Medulla oblongata (tissue), 1 donor: ENCODE results near the gene MED13L.
A peak's percentile ranks its signal among the peaks of the same experiment; 100 is the strongest.
"Not testable (repeated sequence)": the region's sequence is repeated elsewhere in the genome, so short reads cannot be mapped to it uniquely, and the experiment has no call there.

ENCODE experiments used
- DNase-seq: peaks from one replicate; pipeline ENCODE4 v3.0.0-alpha.2; 2015; ENCODE audit errors: extremely low spot score

The MED13L gene

DNA sequence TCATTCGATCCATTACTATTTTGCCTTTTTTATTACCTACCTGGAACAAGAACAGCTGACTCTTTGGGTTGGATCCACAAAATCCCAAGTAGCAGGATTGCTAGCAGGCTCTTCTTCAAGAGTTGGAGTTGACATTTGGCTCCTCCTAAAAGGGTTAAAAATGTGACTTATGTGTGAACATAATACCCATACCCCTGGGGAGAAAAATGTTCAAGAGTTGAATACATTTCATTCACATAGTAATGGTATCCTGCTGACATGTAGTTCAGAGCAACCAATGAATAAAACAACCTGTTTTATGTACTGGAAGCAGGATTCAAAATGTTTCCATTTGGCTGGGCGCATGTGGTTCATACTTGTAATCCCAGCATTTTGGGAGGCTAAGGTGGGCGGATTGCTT lies 264.7 kb downstream of the MED13L start:
- no peak for DNase-seq

GRCh38 chr12:116011217-116011616 lies 266.3 kb downstream of the MED13L start:
- DNase-seq = no peak

DNA sequence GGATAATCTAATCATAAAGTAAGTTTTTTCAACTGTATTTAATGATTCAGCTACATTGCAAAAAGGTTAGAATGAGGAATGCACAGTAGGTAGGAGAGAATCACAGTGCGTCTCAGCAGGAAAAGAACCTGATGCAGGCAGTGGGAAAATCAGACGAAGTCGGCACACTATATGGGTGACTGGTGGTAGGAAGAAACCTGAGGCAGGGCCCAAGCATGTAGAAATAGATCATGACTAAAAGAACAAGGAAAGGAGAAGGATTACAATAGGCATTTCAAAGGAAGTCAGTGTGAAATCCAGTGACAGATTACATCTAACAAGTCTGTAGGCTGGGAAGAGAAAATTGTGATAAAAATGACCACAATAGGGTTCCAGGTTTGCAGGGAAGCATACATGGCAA lies 267.0 kb downstream of the MED13L start:
- DNase-seq = no peak

DNA sequence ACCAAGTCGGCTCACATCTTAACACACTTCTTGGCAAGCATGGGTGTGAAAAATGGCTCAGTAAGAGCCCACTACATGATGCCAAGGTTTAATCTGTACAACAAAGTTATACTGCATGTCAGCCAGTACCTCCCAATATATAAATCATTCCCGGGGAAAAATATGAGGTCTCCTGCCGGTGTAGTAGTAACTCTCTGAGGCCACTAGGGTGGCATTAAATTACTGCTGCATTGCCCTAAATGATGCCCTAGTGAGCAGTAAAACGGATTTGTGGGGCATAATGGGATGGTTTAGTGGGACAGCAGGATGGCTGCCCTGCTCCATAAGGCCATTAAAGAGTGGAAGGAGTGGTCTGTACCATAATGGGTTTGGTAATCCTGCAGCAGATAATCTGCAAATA lies 267.7 kb downstream of the MED13L start:
- DNase-seq = no peak

DNA sequence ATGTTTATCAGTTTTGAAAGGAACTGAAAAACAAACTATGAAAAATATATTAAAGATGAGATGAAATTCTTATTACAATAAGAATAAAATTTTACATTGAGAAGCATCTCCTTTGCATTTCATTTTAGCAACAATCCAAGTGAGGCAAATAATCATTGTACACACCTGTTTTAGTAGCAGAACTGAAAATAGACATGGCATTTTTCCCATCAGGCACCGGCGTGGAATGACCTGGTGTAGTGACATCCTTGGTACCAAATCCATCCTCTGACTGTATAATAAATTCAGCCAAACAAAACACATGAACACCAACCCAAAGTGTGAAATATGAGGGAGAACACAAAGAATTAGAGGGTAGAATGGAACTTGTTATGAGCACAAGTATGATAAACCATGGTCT lies 271.4 kb downstream of the MED13L start:
- no peak for DNase-seq

DNA sequence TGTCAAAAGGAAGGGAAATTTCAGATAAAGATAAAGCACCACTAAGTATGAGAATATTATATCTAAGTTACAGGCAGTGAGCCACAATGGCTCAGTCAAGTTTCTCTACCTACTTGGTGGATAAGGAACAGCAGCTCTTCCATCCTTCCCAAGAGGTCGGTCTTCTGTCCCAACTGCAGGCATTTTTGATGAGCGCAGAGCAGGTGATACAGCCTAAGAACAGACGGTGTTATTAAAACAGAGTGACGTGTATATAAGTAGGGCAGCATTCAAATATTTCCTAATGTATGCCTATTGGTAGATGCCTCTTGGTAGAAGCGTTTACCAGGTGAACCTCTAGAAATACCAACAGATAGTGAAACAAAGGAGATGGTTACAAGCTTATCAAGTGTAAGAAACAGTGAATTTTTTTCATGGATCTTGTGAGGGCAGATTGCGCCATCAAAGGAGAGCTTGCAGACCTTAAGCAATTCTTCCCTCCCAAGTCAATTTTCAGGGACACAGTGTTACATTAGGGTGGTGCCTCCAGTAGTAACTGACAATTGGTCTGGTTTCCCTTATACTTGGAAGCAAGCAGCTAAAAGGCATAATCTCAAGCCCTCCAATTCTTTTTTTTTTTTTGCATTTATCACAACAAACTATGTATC lies 274.5 kb downstream of the MED13L start:
- no peak for DNase-seq

- peak; percentile 15 for DNase-seq
These were observed 277.2 kb downstream of the MED13L start for GRCh38 chr12:116000252-116000651.

- no peak for DNase-seq
These were observed 277.9 kb downstream of the MED13L start for GRCh38 chr12:115999582-115999981.

GRCh38 chr12:115998794-115999478 lies 278.6 kb downstream of the MED13L start:
- no peak for DNase-seq

DNA sequence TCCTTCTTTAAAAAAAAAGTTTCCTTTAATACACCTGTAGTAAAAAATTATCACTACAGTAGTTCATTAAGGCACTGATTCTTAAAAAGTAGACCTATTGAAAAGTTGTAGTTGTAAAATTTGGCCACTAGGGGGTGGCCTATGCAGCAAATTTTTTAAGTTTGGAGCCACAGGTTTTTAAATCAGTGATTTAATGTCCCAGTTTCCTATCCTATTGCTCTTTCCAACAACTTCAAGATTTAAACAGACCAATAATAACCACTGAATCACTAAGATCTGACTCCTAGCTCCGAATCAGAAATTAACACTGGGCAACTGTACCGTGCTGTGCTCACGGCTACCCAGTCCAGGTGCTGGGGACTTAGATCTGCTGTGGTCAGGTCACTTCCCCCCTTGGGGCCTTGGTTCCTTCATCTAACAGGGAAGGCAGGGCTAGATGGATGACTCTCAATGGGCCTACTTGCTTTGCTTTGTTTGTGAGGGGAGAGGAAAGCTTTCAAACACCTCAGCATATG lies 279.3 kb downstream of the MED13L start:
- DNase-seq = peak; percentile 60

DNA sequence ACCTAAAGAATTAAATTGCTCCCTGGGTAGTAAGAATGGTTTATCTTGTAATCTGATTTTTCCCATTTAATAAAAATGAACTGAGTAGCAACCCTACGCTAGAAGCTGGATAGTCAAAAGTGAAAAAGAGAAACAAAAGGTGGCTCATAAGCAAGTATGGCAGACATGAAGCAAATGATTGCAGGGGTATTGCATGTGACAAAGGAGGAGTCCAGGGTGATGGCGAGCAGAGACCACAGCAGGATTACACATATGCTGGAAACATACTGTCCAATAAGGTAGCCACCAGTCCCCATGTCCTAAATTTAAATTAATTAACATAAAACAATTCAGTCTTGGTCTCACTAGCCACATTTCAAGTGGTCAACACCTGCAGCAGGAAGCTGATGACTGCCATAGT lies 283.8 kb downstream of the MED13L start:
- DNase-seq = no peak

- no peak for DNase-seq
These were observed 287.3 kb downstream of the MED13L start for GRCh38 chr12:115990241-115990640.

DNA sequence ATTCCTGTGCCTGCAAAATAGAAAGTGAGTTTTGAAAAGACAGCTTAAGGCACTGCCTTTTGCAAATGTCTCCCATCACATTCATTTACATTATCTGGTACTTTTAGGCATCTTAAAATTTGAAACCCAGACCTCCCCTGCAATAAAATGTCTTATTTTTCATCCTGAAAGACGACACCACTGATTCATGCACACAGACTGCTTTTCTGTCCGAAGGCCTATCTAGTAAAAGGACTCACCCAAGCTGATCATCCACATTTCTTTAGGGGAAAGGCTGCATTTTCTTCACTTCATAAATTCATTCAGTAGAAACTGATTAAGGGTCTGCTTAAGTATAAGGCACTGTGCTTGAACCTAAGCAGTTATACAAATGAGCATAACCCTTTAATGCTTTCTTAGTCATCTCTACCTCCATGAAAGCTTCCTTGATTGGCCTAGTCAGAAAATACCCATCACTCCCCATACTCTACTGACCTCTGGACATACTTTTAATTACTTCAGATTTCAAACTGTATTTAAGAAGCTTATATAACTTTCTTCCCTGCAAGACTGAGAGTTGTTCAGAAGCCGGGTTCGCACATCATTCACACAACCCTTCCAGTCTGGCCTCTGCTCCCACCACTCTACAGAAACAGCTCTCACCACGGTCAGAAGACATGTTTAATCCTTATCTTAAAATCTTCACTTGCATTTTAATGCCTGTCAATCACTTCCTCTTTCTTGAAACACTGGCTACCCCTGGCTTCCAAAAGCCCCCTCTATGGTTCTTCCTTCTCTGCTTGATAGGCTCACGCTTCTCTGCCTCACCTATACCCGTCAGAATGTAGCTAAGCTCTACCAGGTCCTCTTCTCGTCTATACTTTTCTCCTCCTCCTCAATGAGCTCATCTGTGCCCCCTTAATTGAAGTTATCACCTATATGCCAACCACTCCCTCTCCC lies 288.6 kb downstream of the MED13L start:
- DNase-seq = no peak

- no peak for DNase-seq
These were observed 289.3 kb downstream of the MED13L start for GRCh38 chr12:115988212-115988611.

DNA sequence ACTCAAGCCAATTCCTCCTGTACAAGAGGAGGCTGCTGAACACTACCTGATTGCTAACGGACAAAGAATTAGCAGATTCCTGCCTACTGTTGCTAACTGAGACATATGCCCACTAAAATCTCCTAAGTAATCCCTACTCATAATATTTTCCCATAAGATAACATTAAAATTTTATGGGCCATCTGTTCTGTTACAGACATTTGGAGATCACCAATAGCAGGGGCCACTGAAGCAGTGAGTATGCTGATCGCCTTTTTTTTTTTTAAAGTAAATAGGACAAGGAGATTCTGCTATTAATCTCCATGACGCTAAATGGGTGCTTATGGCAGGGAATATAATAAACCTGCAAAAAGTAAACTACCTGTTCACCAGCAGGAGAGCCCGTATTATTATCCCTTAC lies 292.9 kb downstream of the MED13L start:
- DNase-seq = no peak

DNA sequence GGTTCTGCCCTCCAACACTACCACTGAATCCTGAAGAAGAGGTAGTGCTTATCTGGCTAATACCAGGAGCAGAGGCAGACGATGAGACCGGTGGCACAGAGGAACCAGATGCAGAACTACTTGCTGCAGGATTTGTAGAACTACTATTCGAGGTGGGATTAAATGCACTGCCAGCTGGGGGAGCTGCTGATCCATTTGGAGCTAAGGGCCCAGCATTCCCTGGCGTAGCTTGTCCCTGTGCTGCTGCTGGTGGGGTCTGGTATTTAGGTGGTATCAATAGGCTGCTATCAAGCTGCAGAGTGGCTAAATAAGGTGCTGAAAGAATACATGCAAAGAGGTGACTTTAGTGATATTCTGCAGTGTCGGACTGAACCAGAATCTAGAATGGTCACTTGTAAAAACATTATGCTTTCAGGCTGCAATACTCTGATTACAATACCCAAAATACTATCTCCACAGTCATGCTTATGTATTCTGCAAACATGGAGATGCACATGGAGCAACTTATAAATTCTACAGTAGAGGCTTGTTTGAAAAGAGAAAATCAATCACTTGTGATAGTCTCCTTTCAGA lies 294.2 kb downstream of the MED13L start:
- DNase-seq = no peak

DNA sequence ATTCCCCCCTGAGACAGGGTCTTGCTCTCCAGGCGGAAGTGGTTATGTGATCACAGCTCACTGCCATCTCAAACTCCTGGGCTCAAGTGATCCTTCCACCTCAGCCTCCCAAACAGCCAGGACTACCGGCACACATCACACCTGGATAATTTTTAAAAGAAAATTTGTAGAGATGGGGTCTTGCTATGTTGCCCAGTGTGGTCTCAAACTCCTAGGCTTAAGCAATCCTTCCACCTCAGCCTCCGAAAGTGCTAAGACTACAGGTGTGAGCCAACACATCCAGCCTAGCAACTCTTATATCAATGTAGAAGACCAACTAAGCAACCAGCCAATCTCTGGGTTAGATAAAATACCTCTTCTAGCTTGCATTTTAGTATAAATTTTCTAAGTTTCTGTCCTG lies 297.2 kb downstream of the MED13L start:
- no peak for DNase-seq

- DNase-seq = no peak
These were observed 297.6 kb downstream of the MED13L start for GRCh38 chr12:115979851-115980250.

GRCh38 chr12:115979351-115979750 lies 298.1 kb downstream of the MED13L start:
- no peak for DNase-seq

DNA sequence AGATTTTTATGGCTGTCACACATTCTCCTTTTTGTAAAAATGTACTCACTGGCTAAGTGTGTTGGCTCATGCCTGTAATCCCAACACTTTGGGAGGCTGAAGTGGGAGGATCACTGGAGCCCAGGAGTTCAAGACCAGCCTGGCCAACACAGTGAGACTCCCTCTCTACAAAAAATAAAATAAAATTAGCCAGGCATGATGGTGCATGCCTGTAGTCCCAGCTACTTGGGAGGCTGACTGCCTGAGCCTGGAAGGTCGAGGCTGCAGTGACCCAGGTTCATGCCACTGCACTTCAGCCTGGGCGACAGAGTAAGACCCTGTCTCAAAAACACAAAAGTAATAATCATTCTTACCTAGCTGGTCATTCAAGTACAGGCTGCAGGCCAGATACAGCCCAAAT lies 300.7 kb downstream of the MED13L start:
- not testable (repeated sequence) for DNase-seq

- DNase-seq = no peak
These were observed 302.1 kb downstream of the MED13L start for GRCh38 chr12:115975411-115975810.
